OCI-LY7 (cell line): Measurements from ENCODE around the gene LARGE1.

Experiments
- EZH2phosphoT487 ChIP-seq: fragments of 200-600 bp; sonication (generic); IDR thresholded peaks from 2 replicates; pipeline ENCODE4 v1.6.1; 2018; ENCODE audit warnings: low read depth, borderline replicate concordance, mild to moderate bottlenecking, mixed run types, antibody characterized with exemption, low read length, moderate library complexity, mixed read lengths
- TF ChIP-seq, protein P1 (sequence below): fragments of 200-600 bp; sonication (generic); conservative IDR thresholded peaks from 2 replicates; pipeline ENCODE4 v1.5.1; 2014; ENCODE audit warnings: mild to moderate bottlenecking, antibody characterized with exemption, low read length, moderate library complexity, mixed read lengths

DNA sequence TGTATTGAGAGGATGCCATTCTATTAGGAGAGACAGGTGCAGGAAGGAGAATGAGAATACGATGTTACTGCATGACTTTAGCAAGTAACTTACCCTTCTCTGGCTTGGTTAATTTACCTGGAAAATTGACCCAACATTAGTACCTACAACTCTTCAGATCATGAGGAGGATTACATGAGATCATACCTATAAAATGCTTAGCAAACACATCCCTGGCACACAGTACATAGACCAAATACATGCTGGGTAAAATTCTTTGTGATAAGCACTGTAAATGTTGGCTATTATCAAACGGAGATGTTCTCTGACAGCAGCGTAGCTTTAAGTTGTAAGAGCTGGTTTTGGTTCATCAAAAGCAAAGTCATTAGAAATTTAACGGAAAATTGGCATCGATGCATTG, 28.8 kb downstream of the LARGE1 start:
- TF ChIP-seq, protein P1, sequence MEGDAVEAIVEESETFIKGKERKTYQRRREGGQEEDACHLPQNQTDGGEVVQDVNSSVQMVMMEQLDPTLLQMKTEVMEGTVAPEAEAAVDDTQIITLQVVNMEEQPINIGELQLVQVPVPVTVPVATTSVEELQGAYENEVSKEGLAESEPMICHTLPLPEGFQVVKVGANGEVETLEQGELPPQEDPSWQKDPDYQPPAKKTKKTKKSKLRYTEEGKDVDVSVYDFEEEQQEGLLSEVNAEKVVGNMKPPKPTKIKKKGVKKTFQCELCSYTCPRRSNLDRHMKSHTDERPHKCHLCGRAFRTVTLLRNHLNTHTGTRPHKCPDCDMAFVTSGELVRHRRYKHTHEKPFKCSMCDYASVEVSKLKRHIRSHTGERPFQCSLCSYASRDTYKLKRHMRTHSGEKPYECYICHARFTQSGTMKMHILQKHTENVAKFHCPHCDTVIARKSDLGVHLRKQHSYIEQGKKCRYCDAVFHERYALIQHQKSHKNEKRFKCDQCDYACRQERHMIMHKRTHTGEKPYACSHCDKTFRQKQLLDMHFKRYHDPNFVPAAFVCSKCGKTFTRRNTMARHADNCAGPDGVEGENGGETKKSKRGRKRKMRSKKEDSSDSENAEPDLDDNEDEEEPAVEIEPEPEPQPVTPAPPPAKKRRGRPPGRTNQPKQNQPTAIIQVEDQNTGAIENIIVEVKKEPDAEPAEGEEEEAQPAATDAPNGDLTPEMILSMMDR: no peak
- no peak for TF ChIP-seq EZH2phosphoT487
